H1 (cell line): ENCODE measurements around the gene COL2A1. TPM values are rescaled to one million over a fixed set of nuclear protein-coding genes. Genes with fewer than 3 reads are reported as not detected.

Source experiments
- CTCF ChIA-PET: fragments of 300-600 bp; sonication (Branson Sonifier 250); formaldehyde crosslinking; loops from one replicate; lab custom pipeline; 2021; ENCODE audit not compliant: partially characterized antibody; lab: Charles Lee
- POLR2A ChIA-PET: fragments of 300-600 bp; sonication (Branson Sonifier 250); formaldehyde crosslinking; loops from one replicate; lab custom pipeline; 2021; ENCODE audit warnings: inconsistent platforms; ENCODE audit not compliant: partially characterized antibody; lab: Charles Lee
- DNase-seq, 2 experiments: peaks; one replicate each; pipeline versions ENCODE4 v3.0.0 to v3.0.0-alpha.2; 2010 to 2022; ENCODE audit warnings: low spot score in 2 of 2, low read depth in 1 of 2, mixed read lengths in 1 of 2
- FAIRE-seq: peaks from 2 replicates; lab custom pipeline; 2011; peaks lifted over from hg19 to GRCh38; lab: Jason Lieb, UNC
- H2AFZ ChIP-seq: 2 replicates; pipeline ENCODE4 v1.8.1; 2012; ENCODE audit warnings: low read length, inconsistent platforms
- H2AK5ac ChIP-seq: 2 replicates; pipeline ENCODE4 v1.6.1; 2013; ENCODE audit warnings: low read depth, low read length
- H2BK120ac ChIP-seq: replicated peaks from 2 replicates; pipeline ENCODE3; 2013; ENCODE audit warnings: low read depth, low read length, inconsistent platforms
- H2BK12ac ChIP-seq: 2 replicates; pipeline ENCODE4 v1.6.1; 2013; ENCODE audit warnings: low read depth, low read length
- H2BK15ac ChIP-seq: 2 replicates; pipeline ENCODE4 v1.6.1; 2013; ENCODE audit warnings: low read length
- H2BK20ac ChIP-seq: 2 replicates; pipeline ENCODE4 v1.6.1; 2013; ENCODE audit warnings: low read length
- H2BK5ac ChIP-seq: 2 replicates; pipeline ENCODE4 v1.6.1; 2013; ENCODE audit warnings: low read depth, low read length
- H3K14ac ChIP-seq: 2 replicates; pipeline ENCODE4 v1.6.1; 2013; ENCODE audit warnings: inconsistent platforms; ENCODE audit not compliant: insufficient read length
- H3K18ac ChIP-seq: 2 replicates; pipeline ENCODE4 v1.6.1; 2013; ENCODE audit warnings: low read length; ENCODE audit errors: extremely low read depth
- H3K23ac ChIP-seq: 2 replicates; pipeline ENCODE4 v1.6.1; 2013; ENCODE audit warnings: inconsistent platforms; ENCODE audit not compliant: insufficient read length
- H3K23me2 ChIP-seq: 2 replicates; pipeline ENCODE4 v1.6.1; 2013; ENCODE audit warnings: low read depth, low read length
- H3K27ac ChIP-seq: 2 replicates; pipeline ENCODE4 v1.6.1; 2011; ENCODE audit warnings: low read depth, low read length, inconsistent platforms
- H3K27me3 ChIP-seq, 4 experiments: replicated peaks in 1 of 4; 1 replicate in 1 of 4; 2 replicates in 3 of 4; pipeline versions ENCODE4 v1.6.1 to v1.8.1; 2011 to 2013; ENCODE audit warnings: low read length in 3 of 4, mild to moderate bottlenecking in 3 of 4, inconsistent platforms in 2 of 4, mixed read lengths in 2 of 4, moderate library complexity in 1 of 4; ENCODE audit not compliant: control insufficient read depth in 3 of 4, insufficient read depth in 3 of 4; ENCODE audit errors: extremely low read depth in 1 of 4
- H3K36me3 ChIP-seq, 4 experiments: 2 replicates each; pipeline versions ENCODE4 v1.6.1 to v1.8.1; 2011 to 2013; ENCODE audit warnings: mild to moderate bottlenecking in 4 of 4, low read length in 3 of 4, moderate library complexity in 2 of 4, control low read depth in 1 of 4, inconsistent platforms in 1 of 4; ENCODE audit not compliant: insufficient read depth in 4 of 4, control insufficient read depth in 2 of 4
- H3K4ac ChIP-seq: replicated peaks from 2 replicates; pipeline ENCODE3; 2013; ENCODE audit warnings: low read length, low read depth, mixed read lengths, inconsistent platforms; ENCODE audit not compliant: insufficient read length
- H3K4me1 ChIP-seq, 4 experiments: replicated peaks in 1 of 4; 1 replicate in 1 of 4; 2 replicates in 3 of 4; pipeline versions ENCODE4 v1.6.1 to v1.8.1; 2011 to 2013; ENCODE audit warnings: low read length in 3 of 4, inconsistent platforms in 2 of 4, mixed read lengths in 1 of 4; ENCODE audit not compliant: insufficient read depth in 4 of 4, control insufficient read depth in 3 of 4
- H3K4me2 ChIP-seq, 2 experiments: 2 replicates each; pipeline versions ENCODE4 v1.6.1 to v1.8.1; 2011 to 2013; ENCODE audit warnings: low read depth in 2 of 2, low read length in 2 of 2, control low read depth in 1 of 2, inconsistent platforms in 1 of 2, mild to moderate bottlenecking in 1 of 2; ENCODE audit not compliant: insufficient read depth in 1 of 2
- H3K4me3 ChIP-seq, 4 experiments: fragments of 200-600, 300-600 bp in 1 of 4; sonication (generic), shearing (Covaris generic), sonication (Bioruptor Twin) in 1 of 4; 2 replicates each; pipeline versions ENCODE4 v1.5.1 to v1.8.1; 2011 to 2016; ENCODE audit warnings: low read length in 4 of 4, low read depth in 3 of 4, control low read depth in 2 of 4, inconsistent platforms in 2 of 4, mild to moderate bottlenecking in 2 of 4, mixed read lengths in 1 of 4, moderate library complexity in 1 of 4; ENCODE audit not compliant: insufficient read depth in 2 of 4; ENCODE audit errors: extremely low read depth in 1 of 4
- H3K56ac ChIP-seq: replicated peaks from 2 replicates; pipeline ENCODE3; 2013; ENCODE audit warnings: low read depth, mild to moderate bottlenecking, mixed read lengths, low read length, inconsistent platforms; ENCODE audit not compliant: insufficient read length
- H3K79me1 ChIP-seq: 2 replicates; pipeline ENCODE4 v1.6.1; 2013; ENCODE audit warnings: low read depth, low read length, control low read depth
- H3K79me2 ChIP-seq, 2 experiments: 2 replicates each; pipeline versions ENCODE4 v1.6.1 to v1.8.1; 2012 to 2013; ENCODE audit warnings: low read length in 2 of 2, mild to moderate bottlenecking in 2 of 2, inconsistent platforms in 1 of 2; ENCODE audit not compliant: insufficient read depth in 2 of 2, control insufficient read depth in 1 of 2
- H3K9ac ChIP-seq, 4 experiments: replicated peaks in 1 of 4; 1 replicate in 1 of 4; 2 replicates in 3 of 4; pipeline versions ENCODE4 v1.6.1 to v1.8.1; 2011 to 2013; ENCODE audit warnings: low read depth in 3 of 4, low read length in 3 of 4, control low read depth in 2 of 4, mild to moderate bottlenecking in 2 of 4, moderate library complexity in 2 of 4, inconsistent platforms in 1 of 4; ENCODE audit errors: extremely low read depth in 1 of 4
- H3K9me3 ChIP-seq, 2 experiments: 2 replicates each; pipeline versions ENCODE4 v1.6.1 to v1.8.1; 2012 to 2013; ENCODE audit warnings: mild to moderate bottlenecking in 2 of 2, moderate library complexity in 2 of 2, control low read depth in 1 of 2, inconsistent platforms in 1 of 2, low read depth in 1 of 2, low read length in 1 of 2, mixed read lengths in 1 of 2; ENCODE audit not compliant: insufficient read depth in 2 of 2
- H4K20me1 ChIP-seq, 2 experiments: replicated peaks in 1 of 2; 2 replicates each; pipeline versions ENCODE3 to v1.8.1; 2011 to 2013; ENCODE audit warnings: inconsistent platforms in 2 of 2, low read length in 2 of 2, mild to moderate bottlenecking in 1 of 2; ENCODE audit not compliant: insufficient read depth in 2 of 2, control insufficient read depth in 1 of 2
- H4K5ac ChIP-seq: 2 replicates; pipeline ENCODE4 v1.6.1; 2013; ENCODE audit warnings: low read length, low read depth, mixed read lengths, inconsistent platforms; ENCODE audit not compliant: insufficient read length
- H4K8ac ChIP-seq: 2 replicates; pipeline ENCODE4 v1.8.0; 2013; ENCODE audit warnings: mild to moderate bottlenecking, moderate library complexity, low read length, inconsistent platforms; ENCODE audit not compliant: insufficient read depth; ENCODE audit errors: extremely low read depth
- H4K91ac ChIP-seq: replicated peaks from 2 replicates; pipeline ENCODE3; 2013; ENCODE audit warnings: low read length, mixed read lengths, inconsistent platforms; ENCODE audit not compliant: insufficient read length
- CBX5 ChIP-seq: fragments of 300-800, 300-1000 bp; sonication (generic); IDR thresholded peaks from 2 replicates; pipeline ENCODE4 v1.7.1; 2016; ENCODE audit warnings: antibody characterized with exemption, low read length, low read depth
- CREB1 ChIP-seq: IDR thresholded peaks from 2 replicates; pipeline ENCODE4 v1.6.1; 2012; ENCODE audit warnings: inconsistent platforms
- CTCF ChIP-seq, 3 experiments: IDR thresholded peaks; 1 replicate in 2 of 3; 2 replicates in 1 of 3; pipeline versions ENCODE4 v1.5.1 to v1.6.1; 2011; ENCODE audit warnings: low read length in 3 of 3, mild to moderate bottlenecking in 3 of 3, inconsistent platforms in 2 of 3, low read depth in 1 of 3, moderate library complexity in 1 of 3; ENCODE audit not compliant: insufficient read depth in 1 of 3; ENCODE audit errors: control extremely low read depth in 1 of 3
- EGR1 ChIP-seq: IDR thresholded peaks from 2 replicates; pipeline ENCODE4 v1.6.1; 2011; ENCODE audit warnings: low read depth, low read length, borderline replicate concordance
- FOSL1 ChIP-seq: IDR thresholded peaks from 2 replicates; pipeline ENCODE4 v1.6.1; 2011; ENCODE audit warnings: mild to moderate bottlenecking, low read depth, low read length, moderate library complexity; ENCODE audit not compliant: insufficient read depth
- HDAC6 ChIP-seq: IDR thresholded peaks from one replicate; pipeline ENCODE4 v1.7.1; 2012; ENCODE audit warnings: low read depth, mild to moderate bottlenecking, inconsistent platforms, low read length, moderate library complexity
- JUN ChIP-seq: IDR thresholded peaks from 2 replicates; pipeline ENCODE4 v1.6.1; 2011; ENCODE audit warnings: low read depth, mild to moderate bottlenecking, improper control_type of control experiment, low read length
- JUND ChIP-seq: IDR thresholded peaks from 2 replicates; pipeline ENCODE4 v1.6.1; 2011; ENCODE audit warnings: mild to moderate bottlenecking, improper control_type of control experiment, low read length
- KDM1A ChIP-seq: fragments of 200-600, 300-600 bp; sonication (generic); IDR thresholded peaks from 2 replicates; pipeline ENCODE4 v1.7.1; 2016; ENCODE audit warnings: mild to moderate bottlenecking, low read length, borderline replicate concordance
- POU5F1 ChIP-seq: IDR thresholded peaks from 2 replicates; pipeline ENCODE4 v1.6.1; 2011; ENCODE audit warnings: low read depth, mild to moderate bottlenecking, low read length, moderate library complexity
- SUZ12 ChIP-seq: fragments of 200-600 bp; sonication (generic); IDR thresholded peaks from 2 replicates; pipeline ENCODE4 v1.6.1; 2012; ENCODE audit warnings: mild to moderate bottlenecking, inconsistent platforms, low read length, moderate library complexity, mixed read lengths
- TAF1 ChIP-seq: IDR thresholded peaks from 2 replicates; pipeline ENCODE4 v1.6.1; 2011; ENCODE audit warnings: mild to moderate bottlenecking, low read depth, low read length
- TAF7 ChIP-seq: optimal IDR thresholded peaks from 2 replicates; pipeline ENCODE3; 2011; ENCODE audit warnings: low read depth, mild to moderate bottlenecking, inconsistent platforms, low read length, moderate library complexity, borderline replicate concordance
- WGBS, 2 experiments: shearing (Covaris generic) in 1 of 2; methylation state at CpG; one replicate each; pipeline versions ENCODE4 v1.1.6 to v1.1.7; 2013 to 2015; ENCODE audit warnings: low lambda C conversion rate in 2 of 2, mixed read lengths in 2 of 2, inconsistent platforms in 1 of 2, low coverage in 1 of 2, missing lambda C conversion rate in 1 of 2; ENCODE audit not compliant: insufficient replicate concordance in 2 of 2, insufficient coverage in 1 of 2, insufficient read length in 1 of 2; ENCODE audit errors: extremely low coverage in 1 of 2, missing lambda C conversion rate in 1 of 2; 5-methylcytosine and 5-hydroxymethylcytosine counted together
- polyA plus RNA-seq, 7 experiments: library from polyadenylated mRNA; depleted of rRNA in 3 of 7; stranded (reverse) in 5 of 7; unstranded in 2 of 7; fragments of >200 nt in 5 of 7; fragments of 200-250 nt in 2 of 7; gene quantifications; 1 replicate in 5 of 7; 2 replicates in 1 of 7; 4 replicates in 1 of 7; pipeline versions ENCODE4 v1.2.1 to v1.2.3, GENCODE V29; 2011 to 2013; ENCODE audit warnings: missing spikeins in 2 of 7, mixed read lengths in 2 of 7
- total RNA-seq: library from RNA; stranded (reverse); fragmentation: NEBNext Ultra II Directional; extraction: Animal tissue kit (Norgen Biotek cat#: 25700); gene quantifications from 2 replicates; pipeline ENCODE4 v1.2.1, GENCODE V29; 2021

The COL2A1 gene
- total and polyA plus RNA-seq, 2 of the 8 experiments (the other 6 are each of a cell fraction or from before 2014, with no cell fraction given), result 4.2 to 14.6 TPM

- Histone ChIP-seq H4K5ac (no peak overlapping the region), H2BK12ac (no peak overlapping the region), H4K91ac (no peak overlapping the region), H2AFZ (no peak overlapping the region), H3K79me2 (no peaks in the 10 kb centered on the region), H2BK120ac (no peak overlapping the region), H3K23ac (no peak overlapping the region), H4K8ac (no peak overlapping the region), H4K20me1 (peaks cover 0 to 2% of the 10 kb centered on the region in 2 experiments), H3K14ac (no peak overlapping the region), H3K56ac (no peak overlapping the region), H3K4me3 (no peak overlapping the region), H2BK5ac (no peak overlapping the region), H3K4ac (no peak overlapping the region), H3K36me3 (no peaks in the 10 kb centered on the region), H3K79me1 (no peaks in the 10 kb centered on the region), H3K9ac (no peak overlapping the region), H3K23me2 (peaks cover 6% of the 10 kb centered on the region), H3K4me1 (peaks cover 0 to 16% (median 13%) of the 10 kb centered on the region in 4 experiments; a peak in 5 of 7 replicates), H2BK15ac (no peak overlapping the region), H3K27ac (no peak overlapping the region), H2AK5ac (no peak overlapping the region), H3K4me2 (no peak overlapping the region), H2BK20ac (no peak overlapping the region)
- CTCF ChIA-PET, result interaction anchor here (1.1 to 2.6 kb wide), 5 partner anchors 18 to 121 kb away, joined by 3 to 13 read pairs (median 4); partner anchors contain the start of genes TMEM106C and VDR
- DNase-seq (no peak), FAIRE-seq (no peak)
- 73% methylated on average over 1 of the region's 1 CpG; no CpG with 5 or more reads in 1 of the 2 experiments for WGBS, 2 experiments
- POLR2A ChIA-PET, result no interaction called here
- TF ChIP-seq POU5F1, result no peak
- TF ChIP-seq SUZ12, result no peak
- no peak for TF ChIP-seq CREB1
- TF ChIP-seq TAF7, result no peak
- no peak for TF ChIP-seq EGR1
- no peak for TF ChIP-seq CTCF (IDR thresholded peaks at IDR 0.05; ENCODE audit: control extremely low read depth in 1 of 3, insufficient read depth in 1 of 3, low read depth in 1 of 3, low read length in 3 of 3)
- TF ChIP-seq JUND, result no peak
- no peak for TF ChIP-seq HDAC6
- no peak for TF ChIP-seq FOSL1
- no peak for TF ChIP-seq CBX5
- TF ChIP-seq TAF1, result no peak
- TF ChIP-seq KDM1A, result no peak
- TF ChIP-seq JUN, result no peak
- TF ChIP-seq, all 59 proteins: peak for 0
- Histone ChIP-seq H3K9me3 (no peaks in the 10 kb centered on the region), H3K18ac (no peak overlapping the region), H3K27me3 (peaks cover 0 to 20% (median 15%) of the 10 kb centered on the region in 4 experiments; a peak in 5 of 7 replicates)
Measured at GRCh38 chr12:47945341-47945728, 58.9 kb downstream of the COL2A1 start.
